Stimulated activated CD4-positive, alpha-beta T cell treated with anti-CD3 and anti-CD28 coated beads, Interleukin-15, amount 100 ng/mL, for 1 hour (primary cell): ENCODE data around the gene BCAS4.

Experiments used
- DNase-seq, 2 donors: peaks; one replicate each; pipeline ENCODE4 v3.0.0-alpha.2; 2020; ENCODE audit warnings: low read depth in 1 of 2, low spot score in 1 of 2

The BCAS4 gene

GRCh38 chr20:50821257-50821921, 26.5 kb downstream of the BCAS4 start:
- no peak for DNase-seq

GRCh38 chr20:50821994-50822393, 27.1 kb downstream of the BCAS4 start:
- no peak for DNase-seq

GRCh38 chr20:50823319-50823718, 28.5 kb downstream of the BCAS4 start:
- no peak for DNase-seq

GRCh38 chr20:50824137-50824536, 29.3 kb downstream of the BCAS4 start:
- no peak for DNase-seq

- no peak for DNase-seq
These were observed 31.3 kb downstream of the BCAS4 start for GRCh38 chr20:50826121-50826520.

- no peak for DNase-seq
These were observed 33.7 kb downstream of the BCAS4 start for GRCh38 chr20:50828363-50829136.

- no peak for DNase-seq
These were observed 36.8 kb downstream of the BCAS4 start for GRCh38 chr20:50831622-50832021.

- no peak for DNase-seq
These were observed 39.7 kb downstream of the BCAS4 start for GRCh38 chr20:50834599-50835005.

GRCh38 chr20:50837532-50838321, 42.9 kb downstream of the BCAS4 start:
- no peak for DNase-seq

- DNase-seq = no peak
These were observed 43.4 kb downstream of the BCAS4 start for GRCh38 chr20:50838322-50838625.

GRCh38 chr20:50838707-50839385, 44.0 kb downstream of the BCAS4 start:
- DNase-seq = no peak

GRCh38 chr20:50842821-50843220, 48.0 kb downstream of the BCAS4 start:
- DNase-seq = no peak

GRCh38 chr20:50843331-50844276, 48.7 kb downstream of the BCAS4 start:
- no peak for DNase-seq

- no peak for DNase-seq
These were observed 49.7 kb downstream of the BCAS4 start for GRCh38 chr20:50844430-50845100.

- no peak for DNase-seq
These were observed 50.8 kb downstream of the BCAS4 start for GRCh38 chr20:50845566-50846215.

- DNase-seq = no peak
These were observed 53.5 kb downstream of the BCAS4 start for GRCh38 chr20:50848341-50848808.

- DNase-seq = no peak
These were observed 54.2 kb downstream of the BCAS4 start for GRCh38 chr20:50848846-50849673.

- DNase-seq = no peak
These were observed 55.9 kb downstream of the BCAS4 start for GRCh38 chr20:50850721-50851286.
